Cardiac ventricle fibroblast (primary cell): Measurements from ENCODE around the gene SLC30A9. TPM values are rescaled to one million over a fixed set of nuclear protein-coding genes. Genes with fewer than 3 reads are reported as not detected.

Experiments
- total RNA-seq: library from RNA; depleted of rRNA; stranded (reverse); fragments of >200 nt; gene quantifications from 2 replicates; pipeline ENCODE4 v1.2.3, GENCODE V29; 2015

Gene SLC30A9
- total RNA-seq = 35.1 and 36.8 TPM in 2 replicates

DNA sequence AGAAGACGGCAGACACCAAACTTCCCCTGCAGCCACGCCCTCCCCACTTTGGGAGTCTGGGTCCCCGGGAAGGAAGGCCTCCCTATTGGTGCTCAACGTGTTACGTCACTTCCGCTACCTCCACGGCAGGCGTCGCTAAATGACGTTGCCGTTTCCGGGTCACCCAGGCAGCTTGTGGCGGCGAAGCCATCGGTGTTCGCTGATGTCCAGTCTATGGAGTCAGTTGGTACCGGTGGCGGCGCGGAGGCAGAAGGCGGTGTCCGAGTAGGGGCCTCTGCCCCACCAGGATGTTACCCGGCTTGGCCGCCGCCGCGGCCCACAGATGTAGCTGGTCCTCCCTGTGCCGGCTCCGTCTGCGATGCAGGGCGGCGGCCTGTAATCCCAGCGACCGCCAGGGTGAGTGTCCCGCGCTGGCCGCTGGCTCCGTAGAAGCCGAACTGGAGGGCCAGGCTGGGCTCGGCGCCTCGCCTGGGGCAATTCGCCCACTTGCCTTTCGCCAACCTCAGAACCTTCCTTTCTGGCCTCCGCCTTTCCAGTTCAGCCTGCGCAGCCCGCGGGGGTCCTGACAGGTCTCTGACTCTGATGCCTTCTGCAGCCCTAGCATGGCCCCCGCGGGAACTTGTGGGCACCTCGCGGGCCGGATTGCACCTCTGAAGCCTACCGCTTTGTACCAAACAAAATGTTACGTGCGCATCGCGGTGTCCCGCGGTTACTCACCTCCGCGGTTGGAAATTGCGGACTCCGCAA lies at the start of gene SLC30A9:
Gene SLC30A9 (plus strand): TSS at position 166 of the 747 bp plus-strand sequence. CDS start 122 bp downstream, at position 288.

DNA sequence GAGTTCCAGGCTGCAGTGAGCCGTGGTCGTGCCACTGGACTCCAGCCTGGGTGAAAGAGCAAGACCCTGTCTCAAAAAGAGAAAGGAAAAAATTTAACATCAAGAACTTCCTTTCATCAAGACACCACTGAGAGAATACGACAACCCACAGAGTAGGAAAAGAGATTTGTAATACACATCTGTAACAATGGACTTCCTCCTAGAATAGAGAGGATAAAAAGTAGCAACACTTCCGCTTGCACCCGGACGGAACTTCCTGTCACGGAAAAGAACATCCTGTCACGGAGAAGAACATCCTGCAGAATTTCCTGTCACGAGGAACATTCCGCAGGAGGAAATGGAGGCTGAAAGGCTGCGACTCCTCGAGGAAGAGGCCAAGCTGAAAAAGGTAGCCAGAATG lies 8.9 kb upstream of the SLC30A9 start, which contains the start of gene DCAF4L1:
Gene DCAF4L1 (plus strand): TSS at position 301 of the 400 bp plus-strand sequence. CDS start 37 bp downstream, at position 338.

Other genes starting within 250 kb of the SLC30A9 start
- not detected in 2 replicates for gene PHOX2B, start 241.8 kb upstream of the SLC30A9 start, total RNA-seq
- gene TMEM33, start 55.1 kb upstream of the SLC30A9 start, total RNA-seq = 25.8 and 26.0 TPM in 2 replicates
- gene DCAF4L1, start 8.8 kb upstream of the SLC30A9 start, total RNA-seq = 0.06 TPM in 1 of 2 replicates, not detected in the other
- not detected in 2 replicates for gene BEND4, start 162.1 kb downstream of the SLC30A9 start, total RNA-seq